ENCODE measurements around the gene MYOZ2.
"Not testable (repeated sequence)": the region's sequence is repeated elsewhere in the genome, so short reads cannot be mapped to it uniquely, and the experiment has no call there.

- not testable (repeated sequence) for TF ChIP-seq FOS (IDR thresholded peaks at IDR 0.05; ENCODE audit: low read depth, low read length)
- TF ChIP-seq, protein P1, sequence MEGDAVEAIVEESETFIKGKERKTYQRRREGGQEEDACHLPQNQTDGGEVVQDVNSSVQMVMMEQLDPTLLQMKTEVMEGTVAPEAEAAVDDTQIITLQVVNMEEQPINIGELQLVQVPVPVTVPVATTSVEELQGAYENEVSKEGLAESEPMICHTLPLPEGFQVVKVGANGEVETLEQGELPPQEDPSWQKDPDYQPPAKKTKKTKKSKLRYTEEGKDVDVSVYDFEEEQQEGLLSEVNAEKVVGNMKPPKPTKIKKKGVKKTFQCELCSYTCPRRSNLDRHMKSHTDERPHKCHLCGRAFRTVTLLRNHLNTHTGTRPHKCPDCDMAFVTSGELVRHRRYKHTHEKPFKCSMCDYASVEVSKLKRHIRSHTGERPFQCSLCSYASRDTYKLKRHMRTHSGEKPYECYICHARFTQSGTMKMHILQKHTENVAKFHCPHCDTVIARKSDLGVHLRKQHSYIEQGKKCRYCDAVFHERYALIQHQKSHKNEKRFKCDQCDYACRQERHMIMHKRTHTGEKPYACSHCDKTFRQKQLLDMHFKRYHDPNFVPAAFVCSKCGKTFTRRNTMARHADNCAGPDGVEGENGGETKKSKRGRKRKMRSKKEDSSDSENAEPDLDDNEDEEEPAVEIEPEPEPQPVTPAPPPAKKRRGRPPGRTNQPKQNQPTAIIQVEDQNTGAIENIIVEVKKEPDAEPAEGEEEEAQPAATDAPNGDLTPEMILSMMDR (conservative IDR thresholded peaks at IDR 0.05; ENCODE audit: low read depth, low read length) = not testable (repeated sequence)
These were observed 38.2 kb downstream of the MYOZ2 start for GRCh38 chr4:119173729-119174361.
